ENCODE results near the gene CLEC20A.

DNA sequence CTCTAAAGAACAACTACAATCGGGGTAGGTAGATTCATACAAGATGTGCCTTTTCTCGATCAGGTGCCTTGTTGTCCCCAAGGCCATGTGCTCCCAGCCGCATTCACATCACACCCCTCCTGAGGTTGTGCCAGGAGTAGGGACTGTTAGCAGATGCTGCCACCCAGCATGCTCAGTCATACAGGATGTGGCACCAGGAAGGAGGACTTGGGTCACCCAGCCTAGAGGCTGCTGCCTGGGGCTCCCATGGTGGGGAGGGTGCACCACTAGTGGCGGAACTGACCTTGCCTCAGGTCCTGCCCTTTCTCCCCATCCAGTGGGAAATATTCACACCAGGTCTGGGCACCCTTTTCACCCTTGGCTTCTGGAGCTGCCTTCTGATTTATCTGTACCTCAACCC, 24.5 kb upstream of the CLEC20A start:
- TF ChIP-seq, protein P1, sequence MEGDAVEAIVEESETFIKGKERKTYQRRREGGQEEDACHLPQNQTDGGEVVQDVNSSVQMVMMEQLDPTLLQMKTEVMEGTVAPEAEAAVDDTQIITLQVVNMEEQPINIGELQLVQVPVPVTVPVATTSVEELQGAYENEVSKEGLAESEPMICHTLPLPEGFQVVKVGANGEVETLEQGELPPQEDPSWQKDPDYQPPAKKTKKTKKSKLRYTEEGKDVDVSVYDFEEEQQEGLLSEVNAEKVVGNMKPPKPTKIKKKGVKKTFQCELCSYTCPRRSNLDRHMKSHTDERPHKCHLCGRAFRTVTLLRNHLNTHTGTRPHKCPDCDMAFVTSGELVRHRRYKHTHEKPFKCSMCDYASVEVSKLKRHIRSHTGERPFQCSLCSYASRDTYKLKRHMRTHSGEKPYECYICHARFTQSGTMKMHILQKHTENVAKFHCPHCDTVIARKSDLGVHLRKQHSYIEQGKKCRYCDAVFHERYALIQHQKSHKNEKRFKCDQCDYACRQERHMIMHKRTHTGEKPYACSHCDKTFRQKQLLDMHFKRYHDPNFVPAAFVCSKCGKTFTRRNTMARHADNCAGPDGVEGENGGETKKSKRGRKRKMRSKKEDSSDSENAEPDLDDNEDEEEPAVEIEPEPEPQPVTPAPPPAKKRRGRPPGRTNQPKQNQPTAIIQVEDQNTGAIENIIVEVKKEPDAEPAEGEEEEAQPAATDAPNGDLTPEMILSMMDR (IDR thresholded peaks at IDR 0.05) = no peak
- TF ChIP-seq POLR2A (IDR thresholded peaks at IDR 0.05) = no peak
